Measurements from ENCODE around the gene COL13A1. TPM values are rescaled to one million over a fixed set of nuclear protein-coding genes. Genes with fewer than 3 reads are reported as not detected.

COL13A1 gene
- total RNA-seq, 1 donor from 2014 or later = 0.86 TPM

GRCh38 chr10:69895759-69896158 is 94.1 kb downstream of the COL13A1 start:
- no peaks in the 10 kb centered on the region for H3K79me2 ChIP-seq (ENCODE audit: insufficient read depth, low read length)
- no peaks in the 10 kb centered on the region for H3K36me3 Mint-ChIP-seq (ENCODE audit: low read depth, unreplicated experiment)
- peak overlapping the region; percentile 39 for H2AFZ ChIP-seq (ENCODE audit: low read depth, low read length)
- no peaks in the 10 kb centered on the region for H3K9me3 ChIP-seq (ENCODE audit: insufficient read depth, low read depth, low read length)
- peak overlapping the region; percentile 81 for H3K27ac ChIP-seq (ENCODE audit: low read depth, low read length)
- no peaks in the 10 kb centered on the region for H4K20me1 ChIP-seq (ENCODE audit: insufficient read depth, low read length)
- H3K4me3 ChIP-seq (ENCODE audit: insufficient read depth, low read depth, low read length) = no peak overlapping the region
- H3K4me2 ChIP-seq (ENCODE audit: low read length) = peak overlapping the region; percentile 25
- H3K27me3 ChIP-seq (ENCODE audit: insufficient read depth, low read length) = no peaks in the 10 kb centered on the region
- H3K9me3 Mint-ChIP-seq (ENCODE audit: unreplicated experiment) = peaks cover 8% of the 10 kb centered on the region
- no peak overlapping the region for H3K27ac Mint-ChIP-seq (ENCODE audit: unreplicated experiment)
- H3K4me1 Mint-ChIP-seq (ENCODE audit: low read depth, unreplicated experiment) = peaks cover 12% of the 10 kb centered on the region
- FAIRE-seq = peak; percentile 9
- H3K27me3 Mint-ChIP-seq (ENCODE audit: low read depth, unreplicated experiment) = peaks cover 57% of the 10 kb centered on the region
- peak overlapping the region; percentile 77 for H3K9ac ChIP-seq (ENCODE audit: low read length)
- TF ChIP-seq EZH2 (IDR thresholded peaks at IDR 0.05; ENCODE audit: insufficient read depth, low read length) = no peak
- no peak for TF ChIP-seq CTCF (IDR thresholded peaks at IDR 0.05; ENCODE audit: insufficient read depth, low read depth, low read length)
- no peaks in the 10 kb centered on the region for H3K36me3 ChIP-seq (ENCODE audit: insufficient read depth, low read length)
- H3K4me1 ChIP-seq (ENCODE audit: insufficient read depth, low read length) = peaks cover 10% of the 10 kb centered on the region
- peak; percentile 76 for DNase-seq (ENCODE audit: low read depth)
- no peak overlapping the region for H3K4me3 Mint-ChIP-seq (ENCODE audit: unreplicated experiment)

DNA sequence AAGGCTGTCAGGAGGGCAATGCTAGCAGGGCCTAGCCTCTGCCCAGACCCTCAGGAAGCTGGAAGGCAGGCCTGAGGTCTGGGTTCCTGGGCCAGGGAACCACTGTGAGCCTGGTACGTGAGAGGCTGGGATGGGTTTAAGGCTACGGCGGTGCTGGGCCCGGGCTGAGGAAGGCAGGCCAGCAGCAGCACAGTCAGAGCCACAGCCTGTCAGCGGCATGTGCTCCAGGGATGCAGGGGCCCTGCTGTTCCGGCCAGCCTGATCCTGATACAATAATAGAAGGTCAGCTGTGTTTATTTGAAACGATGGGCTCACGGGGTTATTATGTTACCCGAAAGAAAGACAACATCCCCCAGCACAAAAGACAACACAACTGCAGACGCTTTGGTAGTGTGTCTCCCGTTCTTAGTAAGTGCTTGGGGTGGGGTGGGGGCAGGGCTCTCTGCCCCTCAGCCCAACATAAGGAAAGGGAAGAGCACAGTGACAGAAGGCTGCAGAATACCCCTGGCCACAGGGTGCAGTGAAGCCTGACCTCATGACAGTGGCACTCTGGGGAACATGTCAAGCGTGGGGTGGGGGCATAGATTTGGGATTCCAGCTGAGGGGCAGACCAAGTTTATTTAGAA is 95.0 kb downstream of the COL13A1 start:
- peak overlapping the region; percentile 37 for H2AFZ ChIP-seq (ENCODE audit: low read depth, low read length)
- H3K9ac ChIP-seq (ENCODE audit: low read length) = peak overlapping the region; percentile 77
- peaks cover 10% of the 10 kb centered on the region for H3K4me1 ChIP-seq (ENCODE audit: insufficient read depth, low read length)
- no peak overlapping the region for H3K4me3 Mint-ChIP-seq (ENCODE audit: unreplicated experiment)
- no peak overlapping the region for H3K4me3 ChIP-seq (ENCODE audit: insufficient read depth, low read depth, low read length)
- TF ChIP-seq CTCF (IDR thresholded peaks at IDR 0.05; ENCODE audit: insufficient read depth, low read depth, low read length) = no peak
- TF ChIP-seq EZH2 (IDR thresholded peaks at IDR 0.05; ENCODE audit: insufficient read depth, low read length) = no peak
- no peaks in the 10 kb centered on the region for H3K27me3 ChIP-seq (ENCODE audit: insufficient read depth, low read length)
- peak overlapping the region; percentile 81 for H3K27ac ChIP-seq (ENCODE audit: low read depth, low read length)
- H4K20me1 ChIP-seq (ENCODE audit: insufficient read depth, low read length) = no peaks in the 10 kb centered on the region
- no peak for DNase-seq (ENCODE audit: low read depth)
- no peaks in the 10 kb centered on the region for H3K36me3 Mint-ChIP-seq (ENCODE audit: low read depth, unreplicated experiment)
- H3K4me1 Mint-ChIP-seq (ENCODE audit: low read depth, unreplicated experiment) = peaks cover 12% of the 10 kb centered on the region
- peaks cover 8% of the 10 kb centered on the region for H3K9me3 Mint-ChIP-seq (ENCODE audit: unreplicated experiment)
- no peak for FAIRE-seq
- H3K4me2 ChIP-seq (ENCODE audit: low read length) = no peak overlapping the region
- peaks cover 52% of the 10 kb centered on the region for H3K27me3 Mint-ChIP-seq (ENCODE audit: low read depth, unreplicated experiment)
- H3K36me3 ChIP-seq (ENCODE audit: insufficient read depth, low read length) = no peaks in the 10 kb centered on the region
- H3K79me2 ChIP-seq (ENCODE audit: insufficient read depth, low read length) = no peaks in the 10 kb centered on the region
- H3K9me3 ChIP-seq (ENCODE audit: insufficient read depth, low read depth, low read length) = no peaks in the 10 kb centered on the region
- H3K27ac Mint-ChIP-seq (ENCODE audit: unreplicated experiment) = no peak overlapping the region

DNA sequence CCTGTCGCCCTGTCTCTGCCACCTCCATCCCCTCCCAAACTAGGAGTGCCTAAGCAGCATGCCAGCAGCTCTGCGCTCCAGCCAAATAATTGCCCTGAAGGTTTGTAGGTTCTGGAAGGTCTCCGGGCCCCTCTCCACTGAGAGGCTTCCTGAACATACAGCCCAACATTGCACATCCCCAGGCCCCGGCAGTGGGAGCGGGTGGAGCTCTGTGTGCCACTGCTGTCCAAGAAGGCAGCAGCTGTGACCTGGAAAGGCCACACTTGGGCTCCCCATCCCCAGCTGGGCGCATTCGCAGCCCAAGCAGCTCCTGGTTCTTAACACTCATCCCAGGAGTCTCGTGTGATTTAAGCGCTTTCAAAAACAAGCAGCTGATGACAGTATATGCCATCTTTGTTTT is 95.7 kb downstream of the COL13A1 start:
- TF ChIP-seq EZH2 (IDR thresholded peaks at IDR 0.05; ENCODE audit: insufficient read depth, low read length) (no peak), CTCF (IDR thresholded peaks at IDR 0.05; ENCODE audit: insufficient read depth, low read depth, low read length) (no peak)
- Histone ChIP-seq H3K4me1 (ENCODE audit: insufficient read depth, low read length) (peaks cover 10% of the 10 kb centered on the region), H3K36me3 (ENCODE audit: insufficient read depth, low read length) (no peaks in the 10 kb centered on the region), H3K9me3 (ENCODE audit: insufficient read depth, low read depth, low read length) (no peaks in the 10 kb centered on the region), H3K79me2 (ENCODE audit: insufficient read depth, low read length) (no peaks in the 10 kb centered on the region), H3K27me3 (ENCODE audit: insufficient read depth, low read length) (no peaks in the 10 kb centered on the region), H3K9ac (ENCODE audit: low read length) (no peak overlapping the region), H2AFZ (ENCODE audit: low read depth, low read length) (no peak overlapping the region), H3K27ac (ENCODE audit: low read depth, low read length) (no peak overlapping the region), H4K20me1 (ENCODE audit: insufficient read depth, low read length) (no peaks in the 10 kb centered on the region), H3K4me3 (ENCODE audit: insufficient read depth, low read depth, low read length) (no peak overlapping the region), H3K4me2 (ENCODE audit: low read length) (no peak overlapping the region)
- Mint-ChIP-seq H3K27me3 (ENCODE audit: low read depth, unreplicated experiment) (peaks cover 47% of the 10 kb centered on the region), H3K27ac (ENCODE audit: unreplicated experiment) (no peak overlapping the region), H3K36me3 (ENCODE audit: low read depth, unreplicated experiment) (no peaks in the 10 kb centered on the region), H3K4me3 (ENCODE audit: unreplicated experiment) (no peak overlapping the region), H3K4me1 (ENCODE audit: low read depth, unreplicated experiment) (peaks cover 12% of the 10 kb centered on the region), H3K9me3 (ENCODE audit: unreplicated experiment) (peaks cover 5% of the 10 kb centered on the region)
- DNase-seq (ENCODE audit: low read depth) = no peak
- no peak for FAIRE-seq

Measured in astrocyte (in vitro differentiated cells and primary cell).